Loucy (cell line): ENCODE data around the gene COL27A1.

Source experiments
- H2AFZ ChIP-seq: fragments of 200-600 bp; sonication (generic); 2 replicates; pipeline ENCODE4 v1.6.0; 2016; ENCODE audit warnings: antibody characterized with exemption, mild to moderate bottlenecking, low read length, moderate library complexity
- H3F3A ChIP-seq: fragments of 200-600 bp; 2 replicates; pipeline ENCODE4 v1.6.0; 2016; ENCODE audit warnings: antibody characterized with exemption, low read depth, mild to moderate bottlenecking
- H3K27me3 ChIP-seq: fragments of 200-600 bp; sonication (generic); 2 replicates; pipeline ENCODE4 v1.6.1; 2014; ENCODE audit warnings: low read length, mild to moderate bottlenecking; ENCODE audit not compliant: insufficient read depth, poor library complexity, severe bottlenecking
- H3K36me3 ChIP-seq: fragments of 200-600 bp; sonication (generic); 2 replicates; pipeline ENCODE4 v1.6.1; 2016; ENCODE audit warnings: low read length; ENCODE audit not compliant: insufficient read depth
- H3K4me1 ChIP-seq: fragments of 200-600 bp; sonication (generic); 2 replicates; pipeline ENCODE4 v1.5.1; 2014; ENCODE audit warnings: low read length, mild to moderate bottlenecking; ENCODE audit not compliant: insufficient read depth, poor library complexity, severe bottlenecking
- H3K4me2 ChIP-seq: fragments of 200-600 bp; sonication (generic); 2 replicates; pipeline ENCODE4 v1.6.0; 2014; ENCODE audit warnings: antibody characterized with exemption, low read length, low read depth, mild to moderate bottlenecking; ENCODE audit not compliant: poor library complexity, severe bottlenecking
- H3K4me3 ChIP-seq: fragments of 200-600 bp; sonication (generic); 2 replicates; pipeline ENCODE4 v1.5.1; 2014; ENCODE audit warnings: low read length, mild to moderate bottlenecking, mixed read lengths; ENCODE audit not compliant: poor library complexity, severe bottlenecking
- H3K79me2 ChIP-seq: fragments of 200-600 bp; sonication (generic); 2 replicates; pipeline ENCODE4 v1.6.1; 2014; ENCODE audit warnings: low read length; ENCODE audit not compliant: insufficient read depth
- H3K9ac ChIP-seq: fragments of 200-600 bp; sonication (generic); 2 replicates; pipeline ENCODE4 v1.6.0; 2014; ENCODE audit warnings: mild to moderate bottlenecking, low read depth, low read length, moderate library complexity; ENCODE audit not compliant: poor library complexity, severe bottlenecking
- H3K9me2 ChIP-seq: fragments of 200-600 bp; sonication (generic); replicated peaks from 2 replicates; pipeline ENCODE4 v1.6.1; 2016; ENCODE audit warnings: low read depth, low read length, mixed read lengths
- H3K9me3 ChIP-seq: fragments of 200-600 bp; sonication (generic); 2 replicates; pipeline ENCODE4 v1.6.1; 2014; ENCODE audit warnings: mild to moderate bottlenecking, antibody characterized with exemption, low read length, low read depth; ENCODE audit not compliant: insufficient read depth
- H4K20me1 ChIP-seq: fragments of 200-600 bp; sonication (generic); 2 replicates; pipeline ENCODE4 v1.6.0; 2014; ENCODE audit warnings: antibody characterized with exemption, low read length, mild to moderate bottlenecking; ENCODE audit not compliant: insufficient read depth, poor library complexity, severe bottlenecking
- CTCF ChIP-seq: fragments of 200-600 bp; sonication (generic); conservative IDR thresholded peaks from 2 replicates; pipeline ENCODE4 v1.5.1; 2014; ENCODE audit warnings: mild to moderate bottlenecking, antibody characterized with exemption, low read length
- EZH2phosphoT487 ChIP-seq: fragments of 200-600 bp; IDR thresholded peaks from 2 replicates; pipeline ENCODE4 v1.6.1; 2018; ENCODE audit warnings: antibody characterized with exemption, mild to moderate bottlenecking, moderate library complexity, borderline replicate concordance

COL27A1 gene

GRCh38 chr9:114202396-114202795, 47.1 kb downstream of the COL27A1 start:
- no peaks in the 10 kb centered on the region for H4K20me1 ChIP-seq
- no peaks in the 10 kb centered on the region for H3K9me2 ChIP-seq
- no peaks in the 10 kb centered on the region for H3K27me3 ChIP-seq
- no peak overlapping the region for H2AFZ ChIP-seq
- no peaks in the 10 kb centered on the region for H3K36me3 ChIP-seq
- no peak overlapping the region for H3K4me3 ChIP-seq
- no peak overlapping the region for H3K9ac ChIP-seq
- no peaks in the 10 kb centered on the region for H3K9me3 ChIP-seq
- H3F3A ChIP-seq, result no peaks in the 10 kb centered on the region
- no peaks in the 10 kb centered on the region for H3K4me1 ChIP-seq
- TF ChIP-seq EZH2phosphoT487 (no peak), CTCF (no peak)
- H3K4me2 ChIP-seq, result no peak overlapping the region
- H3K79me2 ChIP-seq, result no peaks in the 10 kb centered on the region

GRCh38 chr9:114202849-114203248, 47.5 kb downstream of the COL27A1 start:
- no peaks in the 10 kb centered on the region for H3K79me2 ChIP-seq

GRCh38 chr9:114203410-114204140, 48.2 kb downstream of the COL27A1 start:
- no peak overlapping the region for H3K4me2 ChIP-seq
- H3K9me2 ChIP-seq, result no peaks in the 10 kb centered on the region
- no peak for TF ChIP-seq CTCF
- no peak for TF ChIP-seq EZH2phosphoT487
- no peaks in the 10 kb centered on the region for H3K36me3 ChIP-seq
- H3K27me3 ChIP-seq, result no peaks in the 10 kb centered on the region
- no peak overlapping the region for H3K9ac ChIP-seq
- no peaks in the 10 kb centered on the region for H4K20me1 ChIP-seq
- no peak overlapping the region for H2AFZ ChIP-seq
- H3F3A ChIP-seq, result no peaks in the 10 kb centered on the region
- H3K4me1 ChIP-seq, result no peaks in the 10 kb centered on the region
- no peaks in the 10 kb centered on the region for H3K9me3 ChIP-seq
- H3K4me3 ChIP-seq, result no peak overlapping the region
- H3K79me2 ChIP-seq, result no peaks in the 10 kb centered on the region

More at GRCh38 chr9:114202849-114203248, 47.5 kb downstream of the COL27A1 start:
- H3K4me1 ChIP-seq, result no peaks in the 10 kb centered on the region
- TF ChIP-seq EZH2phosphoT487 (no peak), CTCF (no peak)
- H3K9me2 ChIP-seq, result no peaks in the 10 kb centered on the region
- no peak overlapping the region for H3K4me2 ChIP-seq
- H3F3A ChIP-seq, result no peaks in the 10 kb centered on the region
- no peak overlapping the region for H3K9ac ChIP-seq
- no peaks in the 10 kb centered on the region for H4K20me1 ChIP-seq
- H3K4me3 ChIP-seq, result no peak overlapping the region
- H3K27me3 ChIP-seq, result no peaks in the 10 kb centered on the region
- no peaks in the 10 kb centered on the region for H3K36me3 ChIP-seq
- H2AFZ ChIP-seq, result no peak overlapping the region
- H3K9me3 ChIP-seq, result no peaks in the 10 kb centered on the region
